ENCODE data around the gene ZSCAN12. TPM values are rescaled to one million over a fixed set of nuclear protein-coding genes. Genes with fewer than 3 reads are reported as not detected.
A peak's percentile ranks its signal among the peaks of the same experiment; 100 is the strongest.

Gene ZSCAN12
- total and polyA plus RNA-seq, 2 of the 13 experiments (the other 11 are each of a cell fraction or from before 2014, with no cell fraction given), result 2.8 to 8.9 TPM

GRCh38 chr6:28383235-28384142, 16.1 kb downstream of the ZSCAN12 start (continued):
- TF ChIP-seq SRF (IDR thresholded peaks at IDR 0.05; ENCODE audit: low read depth, low read length), result no peak
- TF ChIP-seq ZSCAN22 (CRISPR knock-in tag; IDR thresholded peaks at IDR 0.05), result 0 out of 2 replicates have a peak, but pooled peaks have one; percentile 28
- no peak for TF ChIP-seq DZIP1 (CRISPR knock-in tag; IDR thresholded peaks at IDR 0.05)
- peak; percentile 94 for TF ChIP-seq ARID5B (CRISPR knock-in tag; IDR thresholded peaks at IDR 0.05)
- peak; percentile 77; the same call in 1 of the 2 replicates for TF ChIP-seq ZNF83 (CRISPR knock-in tag; IDR thresholded peaks at IDR 0.05; ENCODE audit: borderline replicate concordance)
- TF ChIP-seq DNMT1 (CRISPR knock-in tag; IDR thresholded peaks at IDR 0.05), result no peak
- TF ChIP-seq FLYWCH1 (CRISPR knock-in tag; IDR thresholded peaks at IDR 0.05), result peak; percentile 14; the same call in 1 of the 2 replicates
- peak; percentile 61; the same call in 1 of the 2 replicates for TF ChIP-seq NFKB2 (CRISPR knock-in tag; IDR thresholded peaks at IDR 0.05; ENCODE audit: borderline replicate concordance)
- TF ChIP-seq ZNF281 (CRISPR knock-in tag; IDR thresholded peaks at IDR 0.05; ENCODE audit: borderline replicate concordance), result peak; percentile 57; the same call in 1 of the 2 replicates
- no peak for TF ChIP-seq GATA4 (IDR thresholded peaks at IDR 0.05; ENCODE audit: borderline replicate concordance, low read depth)
- TF ChIP-seq GTF3A (CRISPR knock-in tag; conservative IDR thresholded peaks at IDR 0.05), result no peak
- no peak for TF ChIP-seq BRD4 (CRISPR knock-in tag; IDR thresholded peaks at IDR 0.05)

All from HepG2 (cell line).